ENCODE measurements around the gene AKAP3. TPM values are rescaled to one million over a fixed set of nuclear protein-coding genes. Genes with fewer than 3 reads are reported as not detected.

Gene AKAP3
- total and polyA plus RNA-seq, 10 of the 15 experiments (the other 5 are each of a cell fraction or from before 2014, with no cell fraction given) = 0.40 to 2.4 (median 1.3) TPM

GRCh38 chr12:4663971-4664505, 15.2 kb upstream of the AKAP3 start:
- POLR2A ChIA-PET = interaction anchor here (0.6 kb wide), 1 partner anchor 829 kb away, joined by 3 read pairs; no protein-coding TSS in a partner anchor
- CTCF ChIA-PET = interaction anchor here (1.6 kb wide), 1 partner anchor 15 kb away, joined by 6 read pairs; the partner anchor contains the start of genes AKAP3 and NDUFA9
- H3K9ac ChIP-seq (ENCODE audit: control insufficient read depth, insufficient read depth, low read length) = no peak overlapping the region
- in situ Hi-C loops (cut with MboI) = no loop called here
- H3K4me1 ChIP-seq (ENCODE audit: control insufficient read depth, insufficient read depth, low read length) = no peaks in the 10 kb centered on the region
- no peaks in the 10 kb centered on the region for H3K9me3 ChIP-seq (replicated peaks; ENCODE audit: control insufficient read depth, insufficient read depth, low read length)
- FAIRE-seq = no peak
- RAD21 ChIA-PET (ENCODE audit: unreplicated experiment) = no interaction called here
- TF ChIP-seq CBX5 (IDR thresholded peaks at IDR 0.05; ENCODE audit: low read depth) (no peak), BACH1 (IDR thresholded peaks at IDR 0.05; ENCODE audit: borderline replicate concordance) (no peak), ATF3 (IDR thresholded peaks at IDR 0.05; ENCODE audit: borderline replicate concordance, extremely low read depth, low read depth, low read length) (no peak), ZNF384 (IDR thresholded peaks at IDR 0.05; ENCODE audit: borderline replicate concordance, low read depth, low read length) (no peak), KLF5 (IDR thresholded peaks at IDR 0.05; ENCODE audit: partially characterized antibody) (no peak), ZSCAN29 (IDR thresholded peaks at IDR 0.05) (no peak), SRF (IDR thresholded peaks at IDR 0.05; ENCODE audit: low read depth in 2 of 2, low read length in 2 of 2) (no peak), ZBTB4 (CRISPR knock-in tag; IDR thresholded peaks at IDR 0.05) (no peak), PML (IDR thresholded peaks at IDR 0.05; ENCODE audit: low read length) (no peak), ESRRA (IDR thresholded peaks at IDR 0.05; ENCODE audit: low read length) (no peak), ZNF217 (IDR thresholded peaks at IDR 0.05) (no peak), MEF2A (IDR thresholded peaks at IDR 0.05; ENCODE audit: insufficient read depth, low read depth, low read length) (no peak), KAT2A (conservative IDR thresholded peaks at IDR 0.05; ENCODE audit: control insufficient read depth, low read depth, low read length) (no peak), DPF2 (IDR thresholded peaks at IDR 0.05) (no peak), SUPT20H (IDR thresholded peaks at IDR 0.05; ENCODE audit: borderline replicate concordance, control insufficient read depth, low read depth, low read length) (no peak)
- SMC1A ChIA-PET (ENCODE audit: uncharacterized antibody, unreplicated experiment) = no interaction called here
- intact Hi-C loops (cut with micrococcal nuclease; ENCODE audit: unreplicated experiment) = no loop called here
- no peaks in the 10 kb centered on the region for H4K20me1 ChIP-seq (ENCODE audit: control insufficient read depth, insufficient read depth)
- no peak overlapping the region for H3K4me3 ChIP-seq
- no peak overlapping the region for H2AFZ ChIP-seq (ENCODE audit: control insufficient read depth, low read depth, low read length)
- 52% methylated on average over 3 of the region's 3 CpGs for WGBS (ENCODE audit: insufficient coverage, insufficient replicate concordance, low lambda C conversion rate, missing lambda C conversion rate)
- no peak overlapping the region for H3K4me2 ChIP-seq (ENCODE audit: control insufficient read depth, insufficient read depth)
- H3K27me3 ChIP-seq (replicated peaks in 1 of 2; ENCODE audit: control insufficient read depth in 2 of 2, insufficient read depth in 2 of 2, low read length in 1 of 2) = no peaks in the 10 kb centered on the region
- H3K27ac ChIP-seq (ENCODE audit: control insufficient read depth, insufficient read depth) = no peak overlapping the region
- no peak for ATAC-seq
- BruUV-seq (replicated peaks) = no TSS peak
- H3K79me2 ChIP-seq (ENCODE audit: control insufficient read depth, insufficient read depth, low read length) = no peaks in the 10 kb centered on the region
- no peak for DNase-seq (ENCODE audit: low read depth, low spot score)
- peaks cover 7 to 63% of the 10 kb centered on the region in 2 experiments for H3K36me3 ChIP-seq (ENCODE audit: control insufficient read depth in 2 of 2, insufficient read depth in 2 of 2, low read length in 1 of 2)
